Measurements from ENCODE around the gene NAXE. TPM values are rescaled to one million over a fixed set of nuclear protein-coding genes. Genes with fewer than 3 reads are reported as not detected.
"Not testable (repeated sequence)": the region's sequence is repeated elsewhere in the genome, so short reads cannot be mapped to it uniquely, and the experiment has no call there.

Gene NAXE
- total RNA-seq, 5 donors from 2014 or later (not counting 1 experiment from before 2014, with no cell fraction given) = 32.4 to 47.7 (median 41.7) TPM

DNA sequence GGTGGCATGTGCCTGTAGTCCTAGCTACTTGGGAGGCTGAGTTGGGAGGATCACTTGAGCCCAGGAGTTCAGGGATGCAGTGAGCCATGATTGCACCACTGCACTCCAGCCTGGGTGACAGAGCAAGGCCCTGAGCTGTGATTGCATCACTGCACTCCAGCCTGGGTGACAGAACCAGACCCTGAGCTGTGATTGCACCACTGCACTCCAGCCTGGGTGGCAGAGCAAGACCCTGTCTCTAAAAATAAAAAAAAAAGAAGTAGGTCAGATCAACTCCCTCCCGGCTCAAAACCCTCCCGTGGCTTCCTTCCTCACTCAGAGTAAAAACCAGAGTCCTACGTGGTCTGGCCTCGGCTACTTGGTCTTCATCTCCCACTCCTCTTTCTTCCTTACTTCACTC, 38.6 kb upstream of the NAXE start:
- H3K27me3 ChIP-seq (replicated peaks in 1 of 2; ENCODE audit: control insufficient read depth in 2 of 2, extremely low read depth in 1 of 2, insufficient read depth in 2 of 2, low read length in 1 of 2); H3K27ac ChIP-seq (ENCODE audit: low read length); H3K9me3 ChIP-seq; H3K36me3 ChIP-seq (ENCODE audit: control insufficient read depth in 2 of 2, extremely low read depth in 1 of 2, insufficient read depth in 1 of 2, low read length in 1 of 2); H3K36me3 Mint-ChIP-seq; H3K4me3 ChIP-seq (ENCODE audit: control insufficient read depth in 1 of 2, extremely low read depth in 1 of 2, low read length in 1 of 2); H3K4me1 Mint-ChIP-seq; H3K4me1 ChIP-seq (ENCODE audit: control insufficient read depth in 1 of 2, extremely low read depth in 1 of 2, insufficient read depth in 2 of 2, low read length in 2 of 2); H3K4me3 Mint-ChIP-seq; H3K9me3 Mint-ChIP-seq; H3K27me3 Mint-ChIP-seq; CTCF ChIA-PET; ATAC-seq (replicated peaks in 1 of 4); H3K27ac Mint-ChIP-seq; POLR2A ChIA-PET: not testable (repeated sequence)
- peak in 1 of 35 experiments; percentile 15 for DNase-seq
- 50% methylated on average over 2 of the region's 4 CpGs for WGBS (ENCODE audit: insufficient coverage)

DNA sequence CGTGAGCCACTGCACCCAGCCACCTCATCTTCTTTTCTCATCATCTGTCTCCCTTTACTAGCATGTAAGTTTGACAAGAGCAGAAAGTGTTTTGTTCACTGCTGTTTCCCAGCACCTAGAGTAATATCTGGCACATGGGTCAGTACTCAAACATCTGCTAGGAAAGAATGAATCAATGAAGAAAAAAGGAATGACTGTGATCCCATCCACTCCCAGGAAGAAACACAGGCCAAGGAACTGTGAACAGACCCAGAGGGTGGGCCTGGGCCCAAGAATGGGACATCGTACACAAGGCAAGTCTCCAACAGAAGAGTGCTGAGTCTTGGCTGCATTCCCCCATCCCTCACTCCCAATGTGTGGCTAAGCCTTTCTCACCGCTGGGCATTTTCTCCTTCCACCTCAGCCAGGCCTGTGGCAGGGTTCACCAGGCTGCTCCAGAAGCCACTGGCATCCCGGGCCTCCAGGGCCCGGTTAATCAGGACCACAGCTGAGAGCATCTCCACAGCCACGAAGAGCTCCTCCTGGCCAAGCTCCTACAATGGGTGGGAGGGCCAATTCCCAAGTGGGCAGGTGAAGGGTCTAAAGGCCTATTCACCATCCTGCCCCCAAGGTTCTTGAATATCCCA, 37.6 kb upstream of the NAXE start:
- Histone ChIP-seq H3K4me1 (ENCODE audit: control insufficient read depth in 1 of 2, extremely low read depth in 1 of 2, insufficient read depth in 2 of 2, low read length in 2 of 2) (no peaks in the 10 kb centered on the region), H3K27ac (ENCODE audit: low read length) (no peak overlapping the region), H3K4me3 (ENCODE audit: control insufficient read depth in 1 of 2, extremely low read depth in 1 of 2, low read length in 1 of 2) (no peak overlapping the region), H3K9me3 (no peaks in the 10 kb centered on the region), H3K27me3 (replicated peaks in 1 of 2; ENCODE audit: control insufficient read depth in 2 of 2, extremely low read depth in 1 of 2, insufficient read depth in 2 of 2, low read length in 1 of 2) (peaks cover 0 to 2% of the 10 kb centered on the region in 2 experiments), H3K36me3 (ENCODE audit: control insufficient read depth in 2 of 2, extremely low read depth in 1 of 2, insufficient read depth in 1 of 2, low read length in 1 of 2) (no peaks in the 10 kb centered on the region)
- 100% methylated on average over 4 of the region's 6 CpGs for WGBS (ENCODE audit: insufficient coverage)
- Mint-ChIP-seq H3K9me3 (no peaks in the 10 kb centered on the region), H3K4me1 (peaks cover 0 to 8% (median 2%) of the 10 kb centered on the region in 3 donors), H3K4me3 (no peak overlapping the region), H3K27me3 (no peaks in the 10 kb centered on the region), H3K36me3 (peaks cover 2% of the 10 kb centered on the region), H3K27ac (no peak overlapping the region)
- ATAC-seq (replicated peaks in 1 of 4) (no peak), DNase-seq (no peak)
- POLR2A ChIA-PET = interaction anchor here in 1 of 2 donors (0.6 kb wide), 1 partner anchor 33 kb away, joined by 4 read pairs; no protein-coding TSS in a partner anchor
- CTCF ChIA-PET = no interaction called here

DNA sequence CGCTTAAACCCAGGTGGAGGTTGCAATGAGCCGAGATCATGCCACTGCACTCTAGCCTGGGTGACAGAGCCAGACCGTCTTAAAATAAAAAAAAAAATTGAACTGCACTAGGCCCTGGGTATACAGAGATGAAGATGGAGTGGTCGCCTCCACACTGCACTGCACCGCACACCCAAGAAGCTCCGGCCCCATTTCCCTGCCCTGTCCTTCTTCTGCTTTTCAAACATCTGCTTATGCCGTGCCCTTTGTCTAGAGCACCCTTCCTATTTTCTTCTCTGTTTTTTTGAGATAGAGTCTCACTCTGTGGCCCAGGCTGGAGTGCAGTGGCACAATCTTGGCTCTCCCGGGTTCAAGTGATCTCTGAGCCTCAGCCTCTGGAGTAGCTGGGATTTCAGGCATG, 36.6 kb upstream of the NAXE start:
- peaks cover 0 to 8% (median 2%) of the 10 kb centered on the region in 3 donors for H3K4me1 Mint-ChIP-seq
- Histone ChIP-seq H3K9me3 (no peaks in the 10 kb centered on the region), H3K27ac (ENCODE audit: low read length) (no peak overlapping the region), H3K27me3 (replicated peaks in 1 of 2; ENCODE audit: control insufficient read depth in 2 of 2, extremely low read depth in 1 of 2, insufficient read depth in 2 of 2, low read length in 1 of 2) (peaks cover 0 to 2% of the 10 kb centered on the region in 2 experiments), H3K4me3 (ENCODE audit: control insufficient read depth in 1 of 2, extremely low read depth in 1 of 2, low read length in 1 of 2) (no peak overlapping the region), H3K4me1 (ENCODE audit: control insufficient read depth in 1 of 2, extremely low read depth in 1 of 2, insufficient read depth in 2 of 2, low read length in 2 of 2) (no peaks in the 10 kb centered on the region), H3K36me3 (ENCODE audit: control insufficient read depth in 2 of 2, extremely low read depth in 1 of 2, insufficient read depth in 1 of 2, low read length in 1 of 2) (no peaks in the 10 kb centered on the region)
- DNase-seq = no peak
- 92% methylated on average over 5 of the region's 8 CpGs for WGBS (ENCODE audit: insufficient coverage)
- peaks cover 2% of the 10 kb centered on the region for H3K36me3 Mint-ChIP-seq
- ChIA-PET CTCF (interaction anchor here in 1 of 2 donors (0.5 kb wide), 1 partner anchor 354 kb away, joined by 6 read pairs; no protein-coding TSS in a partner anchor), POLR2A (interaction anchor here in 1 of 2 donors (0.6 kb wide), 1 partner anchor 55 kb away, joined by 4 read pairs; the partner anchor contains the start of gene MEF2D)
- no peak overlapping the region for H3K27ac Mint-ChIP-seq
- H3K9me3 Mint-ChIP-seq = no peaks in the 10 kb centered on the region
- H3K27me3 Mint-ChIP-seq = no peaks in the 10 kb centered on the region
- H3K4me3 Mint-ChIP-seq = no peak overlapping the region
- ATAC-seq (replicated peaks in 1 of 4) = no peak

DNA sequence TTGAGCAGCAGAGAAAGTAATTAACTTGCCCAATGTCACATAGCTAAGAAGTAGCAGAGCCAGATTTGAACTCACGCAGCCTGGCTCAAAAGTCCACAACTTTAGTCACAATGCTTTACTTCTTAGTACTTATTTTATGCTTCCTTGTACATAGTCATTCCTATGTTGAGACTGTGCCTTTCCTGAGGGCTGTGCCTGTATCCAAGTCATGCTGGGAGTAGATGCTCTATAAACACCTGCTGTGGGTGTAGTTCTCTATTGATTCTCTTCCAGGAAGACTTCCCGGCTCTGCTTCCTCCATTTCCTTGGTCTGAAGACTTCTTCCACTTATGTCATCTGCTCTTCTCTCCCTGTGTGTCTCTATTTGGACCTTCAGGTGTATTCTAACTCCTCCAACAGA, 35.9 kb upstream of the NAXE start:
- WGBS (ENCODE audit: insufficient coverage) = no CpG with 5 or more reads among the region's 2 CpGs
- ATAC-seq (replicated peaks in 1 of 4) = no peak
- Histone ChIP-seq H3K4me1 (ENCODE audit: control insufficient read depth in 1 of 2, extremely low read depth in 1 of 2, insufficient read depth in 2 of 2, low read length in 2 of 2) (no peaks in the 10 kb centered on the region), H3K27me3 (replicated peaks in 1 of 2; ENCODE audit: control insufficient read depth in 2 of 2, extremely low read depth in 1 of 2, insufficient read depth in 2 of 2, low read length in 1 of 2) (peaks cover 0 to 2% of the 10 kb centered on the region in 2 experiments), H3K27ac (ENCODE audit: low read length) (no peak overlapping the region), H3K36me3 (ENCODE audit: control insufficient read depth in 2 of 2, extremely low read depth in 1 of 2, insufficient read depth in 1 of 2, low read length in 1 of 2) (no peaks in the 10 kb centered on the region), H3K9me3 (no peaks in the 10 kb centered on the region), H3K4me3 (ENCODE audit: control insufficient read depth in 1 of 2, extremely low read depth in 1 of 2, low read length in 1 of 2) (no peak overlapping the region)
- no peak overlapping the region for H3K27ac Mint-ChIP-seq
- CTCF ChIA-PET = interaction anchor here in 1 of 2 donors (0.5 kb wide), 1 partner anchor 355 kb away, joined by 6 read pairs; no protein-coding TSS in a partner anchor
- no peaks in the 10 kb centered on the region for H3K27me3 Mint-ChIP-seq
- H3K9me3 Mint-ChIP-seq = no peaks in the 10 kb centered on the region
- no peak overlapping the region for H3K4me3 Mint-ChIP-seq
- peaks cover 0 to 8% (median 2%) of the 10 kb centered on the region in 3 donors for H3K4me1 Mint-ChIP-seq
- peaks cover 2% of the 10 kb centered on the region for H3K36me3 Mint-ChIP-seq
- POLR2A ChIA-PET = interaction anchor here in 1 of 2 donors (0.6 kb wide), 1 partner anchor 39 kb away, joined by 3 read pairs; no protein-coding TSS in a partner anchor
- DNase-seq = no peak

DNA sequence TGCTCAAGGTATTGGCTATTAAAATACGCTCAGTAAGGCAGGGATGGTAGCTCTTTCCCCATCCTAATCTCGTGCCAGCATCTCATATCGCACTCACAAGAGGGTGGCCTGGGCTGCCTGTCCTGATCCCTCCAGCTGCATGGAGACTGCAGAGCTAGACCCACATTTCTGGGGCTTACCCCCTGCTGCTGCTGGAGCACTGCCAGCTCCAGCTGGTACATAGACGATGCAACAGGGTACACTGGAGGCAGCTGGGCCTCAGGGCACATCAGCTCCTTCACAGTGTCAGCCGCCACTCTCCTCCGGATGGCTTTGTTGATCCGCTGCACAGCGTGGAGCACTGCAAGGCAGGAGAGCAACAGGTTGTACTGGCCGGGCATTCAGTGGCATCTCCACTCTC, 35.2 kb upstream of the NAXE start:
- ChIA-PET POLR2A (no interaction called here), CTCF (no interaction called here)
- Mint-ChIP-seq H3K4me1 (peaks cover 0 to 8% (median 2%) of the 10 kb centered on the region in 3 donors), H3K27me3 (no peaks in the 10 kb centered on the region), H3K27ac (no peak overlapping the region), H3K9me3 (no peaks in the 10 kb centered on the region), H3K36me3 (peaks cover 2% of the 10 kb centered on the region), H3K4me3 (no peak overlapping the region)
- no peaks in the 10 kb centered on the region for H3K9me3 ChIP-seq
- no peak overlapping the region for H3K4me3 ChIP-seq (ENCODE audit: control insufficient read depth in 1 of 2, extremely low read depth in 1 of 2, low read length in 1 of 2)
- ATAC-seq (replicated peaks in 1 of 4) (no peak), DNase-seq (no peak)
- H3K27ac ChIP-seq (ENCODE audit: low read length) = no peak overlapping the region
- no peaks in the 10 kb centered on the region for H3K4me1 ChIP-seq (ENCODE audit: control insufficient read depth in 1 of 2, extremely low read depth in 1 of 2, insufficient read depth in 2 of 2, low read length in 2 of 2)
- 76% methylated on average over 8 of the region's 9 CpGs for WGBS (ENCODE audit: insufficient coverage)
- H3K27me3 ChIP-seq (replicated peaks in 1 of 2; ENCODE audit: control insufficient read depth in 2 of 2, extremely low read depth in 1 of 2, insufficient read depth in 2 of 2, low read length in 1 of 2) = peaks cover 0 to 2% of the 10 kb centered on the region in 2 experiments
- H3K36me3 ChIP-seq (ENCODE audit: control insufficient read depth in 2 of 2, extremely low read depth in 1 of 2, insufficient read depth in 1 of 2, low read length in 1 of 2) = no peaks in the 10 kb centered on the region

DNA sequence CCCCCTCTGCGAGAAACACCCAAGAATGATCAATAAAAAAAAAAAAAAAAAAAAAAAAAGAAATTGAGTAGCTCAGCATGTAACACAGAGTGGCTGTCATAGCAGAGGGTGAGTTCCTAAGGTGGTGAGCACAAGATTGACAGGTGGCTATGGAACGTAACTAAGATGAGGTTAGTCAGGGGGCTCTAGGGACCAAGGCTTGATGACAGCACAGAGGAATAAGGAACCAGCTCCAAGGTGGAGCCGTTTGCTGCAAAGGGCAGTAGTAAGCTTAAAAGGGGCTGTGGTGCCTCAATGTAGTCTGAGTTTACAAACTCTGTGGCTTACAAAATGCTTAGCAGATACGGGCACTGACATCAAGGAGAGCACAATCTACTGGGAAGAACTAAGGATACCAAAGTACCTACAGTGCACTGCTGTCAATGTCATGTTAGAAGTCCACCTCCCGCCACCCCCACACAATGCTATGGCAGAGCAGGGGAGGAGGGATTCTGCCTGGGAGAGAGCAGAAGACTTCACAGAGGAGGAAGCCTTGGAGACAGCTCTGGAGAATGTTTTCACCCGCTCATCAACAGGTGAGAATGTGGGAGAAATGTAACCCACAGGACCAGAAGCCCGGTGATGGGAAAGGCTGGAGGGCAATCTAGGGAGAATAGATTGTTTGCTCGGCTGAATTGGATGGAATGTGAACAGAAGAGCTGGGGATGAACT, 32.3 kb upstream of the NAXE start:
- Mint-ChIP-seq H3K27ac (no peak overlapping the region), H3K27me3 (no peaks in the 10 kb centered on the region), H3K36me3 (no peaks in the 10 kb centered on the region), H3K4me1 (no peaks in the 10 kb centered on the region), H3K9me3 (no peaks in the 10 kb centered on the region), H3K4me3 (no peak overlapping the region)
- peaks cover 0 to 2% of the 10 kb centered on the region in 2 experiments for H3K27me3 ChIP-seq (replicated peaks in 1 of 2; ENCODE audit: control insufficient read depth in 2 of 2, extremely low read depth in 1 of 2, insufficient read depth in 2 of 2, low read length in 1 of 2)
- 81% methylated on average over 5 of the region's 8 CpGs for WGBS (ENCODE audit: insufficient coverage)
- ChIA-PET POLR2A (no interaction called here), CTCF (no interaction called here)
- H3K4me1 ChIP-seq (ENCODE audit: control insufficient read depth in 1 of 2, extremely low read depth in 1 of 2, insufficient read depth in 2 of 2, low read length in 2 of 2) = no peaks in the 10 kb centered on the region
- no peaks in the 10 kb centered on the region for H3K9me3 ChIP-seq
- ATAC-seq (replicated peaks in 1 of 4) (no peak), DNase-seq (no peak)
- H3K4me3 ChIP-seq (ENCODE audit: control insufficient read depth in 1 of 2, extremely low read depth in 1 of 2, low read length in 1 of 2) = no peak overlapping the region
- peaks cover 0 to 5% of the 10 kb centered on the region in 2 donors for H3K36me3 ChIP-seq (ENCODE audit: control insufficient read depth in 2 of 2, extremely low read depth in 1 of 2, insufficient read depth in 1 of 2, low read length in 1 of 2)
- H3K27ac ChIP-seq (ENCODE audit: low read length) = no peak overlapping the region
